DND-41 (cell line): ENCODE results near the gene TSPAN2.

Source experiments
- CTCF ChIP-seq: IDR thresholded peaks from 2 replicates; pipeline ENCODE4 v1.5.1; 2012; ENCODE audit warnings: borderline replicate concordance, low read length, moderate library complexity, mild to moderate bottlenecking; ENCODE audit not compliant: poor library complexity, severe bottlenecking; ENCODE audit errors: extremely low read depth
- EZH2 ChIP-seq: IDR thresholded peaks from 3 replicates; pipeline ENCODE4 v1.6.1; 2012; ENCODE audit warnings: borderline replicate concordance, low read depth, mild to moderate bottlenecking, moderate library complexity, low read length, inconsistent platforms; ENCODE audit not compliant: severe bottlenecking

DNA sequence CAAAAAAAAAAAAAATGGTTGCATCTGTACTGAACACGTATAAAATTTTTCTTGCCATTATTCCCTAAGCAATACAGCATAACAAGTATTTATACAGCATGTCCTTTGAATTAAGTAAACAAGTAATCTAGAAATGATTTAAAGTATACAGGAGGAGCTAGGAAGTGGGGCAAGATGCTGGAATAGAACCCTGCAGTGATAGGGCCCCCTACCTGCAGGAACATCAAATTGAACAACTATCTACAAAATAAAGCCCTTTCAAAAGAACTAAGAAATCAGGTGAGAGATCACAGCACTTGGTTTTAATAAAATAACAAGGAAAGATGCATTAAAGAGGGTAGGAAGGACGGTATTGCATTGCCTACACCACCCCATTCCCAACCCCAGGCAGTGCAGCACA, 48.8 kb downstream of the TSPAN2 start:
- TF ChIP-seq EZH2 = no peak
- TF ChIP-seq CTCF = peak; percentile 6
